ENCODE data around the gene RIPPLY3.

GRCh38 chr21:37039411-37040075 is 33.0 kb downstream of the RIPPLY3 start:
- no peak for TF ChIP-seq CREB1 (CRISPR knock-in tag; IDR thresholded peaks at IDR 0.05; ENCODE audit: low read depth)
- no peak for TF ChIP-seq CTCF (conservative IDR thresholded peaks at IDR 0.05; ENCODE audit: low read depth in 2 of 2)
- TF ChIP-seq EZH2phosphoT487 (IDR thresholded peaks at IDR 0.05; ENCODE audit: unreplicated experiment), result no peak
- no peak for TF ChIP-seq POLR2AphosphoS5 (IDR thresholded peaks at IDR 0.05; ENCODE audit: low read depth)
- no peak for TF ChIP-seq JUNB (IDR thresholded peaks at IDR 0.05; ENCODE audit: unreplicated experiment)
- TF ChIP-seq REST (IDR thresholded peaks at IDR 0.05; ENCODE audit: unreplicated experiment), result no peak
- no peak for TF ChIP-seq EZH2 (IDR thresholded peaks at IDR 0.05; ENCODE audit: low read depth, unreplicated experiment)
- no peak for TF ChIP-seq ZNF114 (CRISPR knock-in tag; IDR thresholded peaks at IDR 0.05)
- TF ChIP-seq ETS1 (IDR thresholded peaks at IDR 0.05), result no peak
- no peak for TF ChIP-seq NANOG (IDR thresholded peaks at IDR 0.05; ENCODE audit: borderline replicate concordance)
- TF ChIP-seq STAT1 (IDR thresholded peaks at IDR 0.05; ENCODE audit: unreplicated experiment), result no peak
- TF ChIP-seq ZNF331 (CRISPR knock-in tag; IDR thresholded peaks at IDR 0.05; ENCODE audit: low read depth), result no peak
- no peak for TF ChIP-seq ZNF462 (CRISPR knock-in tag; IDR thresholded peaks at IDR 0.05)

All from GM23338 (cell line).